ENCODE measurements around the gene MRRF.

MRRF gene

GRCh38 chr9:122380293-122380692 lies 115.6 kb downstream of the MRRF start:
- DNase-seq (ENCODE audit: low read depth in 2 of 2), result no peak

Data from stimulated activated CD4-positive, alpha-beta T cell treated with anti-CD3 and anti-CD28 coated beads, Interleukin-15, amount 100 ng/mL, for 48 hours (primary cell).